ENCODE data around the gene OXLD1. TPM values are rescaled to one million over a fixed set of nuclear protein-coding genes. Genes with fewer than 3 reads are reported as not detected.

The OXLD1 gene
- total RNA-seq, 1 experiment from 2014 or later = 26.7 TPM

DNA sequence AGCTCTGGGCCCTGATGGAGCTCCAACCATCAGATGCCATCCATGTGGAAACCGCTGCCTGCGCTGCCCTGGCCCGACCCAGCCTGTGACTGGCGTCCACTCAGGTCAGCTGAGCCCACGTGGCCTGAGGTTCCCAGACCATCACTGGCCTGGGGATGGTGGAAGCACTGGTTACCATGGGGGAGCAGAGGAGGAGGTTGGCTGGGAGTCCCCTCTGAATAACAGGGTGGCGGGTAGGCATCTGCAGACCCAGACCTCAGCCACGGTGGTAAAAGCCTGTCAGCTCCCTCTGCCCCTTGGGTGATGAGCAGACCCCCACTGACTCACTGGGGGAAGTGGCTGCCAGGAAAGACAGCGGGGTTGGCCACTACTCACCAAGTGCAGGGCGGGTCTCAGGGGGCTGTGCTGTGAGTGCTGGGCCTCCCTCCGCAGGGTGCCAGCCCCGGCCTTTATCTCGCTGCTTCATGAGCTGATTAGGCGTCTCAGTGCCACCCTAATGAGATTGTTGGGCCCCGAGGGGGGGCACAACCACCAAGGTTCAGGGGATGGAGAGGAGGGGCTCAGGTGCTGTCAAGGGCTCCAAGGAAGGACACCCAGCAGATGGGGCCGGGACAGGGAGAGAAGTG is 10.2 kb downstream of the OXLD1 start, which contains the start of gene PDE6G:
Gene PDE6G, minus strand, starts transcription at position 425 of the 626 bp plus-strand sequence. CDS start 3,237 bp downstream, outside the sequence.
- Histone ChIP-seq H3K27ac (no peak within 1 kb of the TSS), H3K9me3 (replicated peaks) (no peaks in the 10 kb centered on the region), H3K4me1 (no peaks in the 10 kb centered on the region; the same call in 1 of the 2 replicates), H3K4me3 (no peak within 1 kb of the TSS), H3K36me3 (no peaks in the 10 kb centered on the region), H3K27me3 (peaks cover 4% of the 10 kb centered on the region; the same call in 1 of the 2 replicates)
- no peak for DNase-seq

DNA sequence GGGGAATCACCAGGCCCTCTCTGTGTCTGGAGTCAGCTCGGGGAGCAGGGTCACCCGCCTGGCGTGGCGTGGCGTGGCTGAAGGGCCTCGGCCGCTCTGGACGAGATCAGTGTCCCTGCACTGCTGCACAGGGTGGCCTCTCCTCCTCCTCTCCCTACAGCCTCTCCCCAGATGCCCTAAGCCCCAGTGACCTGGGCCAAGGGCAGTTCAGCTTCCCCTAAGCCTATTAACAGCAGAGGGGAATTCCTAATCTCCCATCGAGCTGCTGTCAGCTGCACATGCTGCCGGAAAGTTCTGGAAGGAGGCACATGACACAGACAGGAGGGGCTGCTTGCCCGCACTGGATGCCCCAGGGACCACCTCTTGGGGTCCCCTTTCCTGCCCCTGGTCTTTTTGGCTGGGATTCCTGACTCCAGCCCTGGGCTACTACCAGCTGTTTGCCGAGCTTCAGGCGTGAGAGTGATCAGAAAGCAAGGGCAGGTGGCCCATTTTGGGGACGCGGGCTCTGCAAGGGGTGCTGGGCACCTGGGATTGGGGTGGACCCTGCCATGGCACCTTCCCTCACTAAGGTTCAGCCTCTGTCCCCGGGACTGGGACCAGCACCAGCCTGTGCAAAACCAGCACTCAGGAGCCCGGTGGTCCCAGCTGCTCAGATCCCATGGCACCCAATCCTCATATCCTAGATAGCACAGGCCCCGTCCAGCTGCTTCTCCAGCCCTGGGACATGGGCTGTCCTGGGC is 10.9 kb downstream of the OXLD1 start:
- DNase-seq = no peak
- Histone ChIP-seq H3K36me3 (no peaks in the 10 kb centered on the region), H3K4me1 (no peaks in the 10 kb centered on the region; the same call in 1 of the 2 replicates), H3K27me3 (peaks cover 4% of the 10 kb centered on the region; the same call in 1 of the 2 replicates), H3K27ac (no peak overlapping the region), H3K4me3 (no peak overlapping the region), H3K9me3 (replicated peaks) (no peaks in the 10 kb centered on the region)

DNA sequence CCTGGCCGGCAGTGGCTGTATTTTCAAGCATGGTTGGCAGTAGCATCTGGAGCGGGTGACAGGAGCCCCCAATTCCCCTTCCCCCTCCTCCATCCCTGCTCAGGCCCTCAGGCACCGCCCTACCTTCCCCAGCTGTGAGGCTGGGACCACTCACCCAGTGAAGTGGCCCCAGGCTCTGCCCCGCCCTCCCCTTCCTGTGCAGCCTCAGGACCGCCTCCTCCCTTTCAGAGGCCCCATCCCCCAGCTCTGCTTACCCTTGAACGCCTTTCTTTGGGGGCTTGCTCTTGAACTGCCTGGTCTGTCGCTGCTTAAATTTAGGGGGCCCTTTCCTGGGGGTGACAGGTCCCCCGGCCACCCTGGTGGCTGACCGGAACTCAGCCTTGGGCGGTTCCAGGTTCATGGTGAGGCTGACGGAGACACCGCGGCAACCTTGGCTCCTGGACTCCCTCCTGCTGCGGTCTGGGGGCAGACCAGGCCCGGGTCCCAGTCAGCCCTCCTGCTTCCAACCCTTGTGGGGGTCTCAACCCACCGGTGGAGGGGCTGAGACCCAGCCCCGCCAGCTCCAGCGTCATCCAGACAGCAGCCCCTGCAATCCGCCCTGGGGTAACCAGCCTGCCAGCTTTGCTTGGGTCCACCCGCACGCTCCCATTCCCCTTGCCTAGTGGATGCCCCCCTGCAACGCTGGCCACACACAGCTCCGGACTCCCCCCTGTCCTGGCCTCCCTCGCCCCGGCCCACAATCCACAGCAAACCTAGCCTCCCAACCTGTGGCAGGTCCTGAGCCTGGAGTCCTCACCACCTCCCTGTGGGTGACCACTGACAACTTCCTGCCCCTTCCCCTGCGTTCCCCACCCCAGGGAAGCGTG is 13.3 kb downstream of the OXLD1 start:
- no peak overlapping the region for H3K4me3 ChIP-seq
- H3K36me3 ChIP-seq = no peaks in the 10 kb centered on the region
- H3K27me3 ChIP-seq = peaks cover 4% of the 10 kb centered on the region; the same call in 1 of the 2 replicates
- H3K4me1 ChIP-seq = no peaks in the 10 kb centered on the region; the same call in 1 of the 2 replicates
- no peak for DNase-seq
- H3K27ac ChIP-seq = no peak overlapping the region
- H3K9me3 ChIP-seq (replicated peaks) = no peaks in the 10 kb centered on the region

DNA sequence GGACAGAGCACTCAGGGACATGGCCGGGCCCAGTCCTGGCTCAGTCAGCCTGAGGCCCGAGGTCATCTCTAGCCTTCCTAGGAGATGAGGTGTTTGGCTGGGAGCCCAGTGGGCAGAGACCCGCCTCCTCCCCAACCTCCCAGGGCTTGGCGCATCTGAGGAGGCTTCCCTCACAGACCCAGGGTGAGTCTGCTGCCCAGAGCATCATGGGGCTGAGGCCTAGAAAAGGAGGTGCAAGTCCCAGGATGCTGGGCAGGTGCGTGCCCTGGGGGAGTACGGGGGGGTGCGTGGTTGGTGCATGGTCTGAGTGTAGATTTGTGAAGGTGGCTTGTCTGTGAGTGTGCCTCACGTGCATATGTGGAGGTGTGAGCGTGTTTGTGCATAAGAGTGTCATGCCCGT is 14.7 kb downstream of the OXLD1 start:
- H3K27me3 ChIP-seq = peaks cover 4% of the 10 kb centered on the region; the same call in 1 of the 2 replicates
- H3K4me1 ChIP-seq = no peaks in the 10 kb centered on the region; the same call in 1 of the 2 replicates
- H3K27ac ChIP-seq = no peak overlapping the region
- no peak overlapping the region for H3K4me3 ChIP-seq
- no peaks in the 10 kb centered on the region for H3K9me3 ChIP-seq (replicated peaks)
- peak; percentile 62 to 70 for DNase-seq
- H3K36me3 ChIP-seq = no peaks in the 10 kb centered on the region

DNA sequence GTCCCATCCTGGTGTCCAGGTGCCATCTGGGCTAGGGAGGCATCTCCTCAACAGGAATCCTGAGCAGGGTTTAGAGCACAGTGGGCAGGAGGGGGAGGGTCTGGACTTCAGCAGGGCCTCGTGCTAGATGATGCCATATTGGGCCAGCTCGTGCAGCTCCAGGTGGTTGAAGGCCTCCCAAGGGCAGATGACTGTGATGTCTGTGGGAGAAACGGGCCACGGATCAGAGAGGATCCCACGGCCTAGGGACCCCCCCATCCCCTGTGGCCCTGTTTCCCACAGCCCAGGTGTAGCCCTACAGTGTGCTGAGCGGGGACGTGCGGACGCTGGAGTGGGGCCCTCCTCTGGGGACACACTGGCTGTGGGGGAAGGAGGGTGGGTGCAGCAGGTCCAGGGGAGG is 15.5 kb downstream of the OXLD1 start:
- H3K9me3 ChIP-seq (replicated peaks) = no peaks in the 10 kb centered on the region
- no peak overlapping the region for H3K4me3 ChIP-seq
- no peak overlapping the region for H3K27ac ChIP-seq
- peaks cover 4% of the 10 kb centered on the region; the same call in 1 of the 2 replicates for H3K27me3 ChIP-seq
- DNase-seq = no peak
- H3K36me3 ChIP-seq = no peaks in the 10 kb centered on the region
- no peaks in the 10 kb centered on the region; the same call in 1 of the 2 replicates for H3K4me1 ChIP-seq

DNA sequence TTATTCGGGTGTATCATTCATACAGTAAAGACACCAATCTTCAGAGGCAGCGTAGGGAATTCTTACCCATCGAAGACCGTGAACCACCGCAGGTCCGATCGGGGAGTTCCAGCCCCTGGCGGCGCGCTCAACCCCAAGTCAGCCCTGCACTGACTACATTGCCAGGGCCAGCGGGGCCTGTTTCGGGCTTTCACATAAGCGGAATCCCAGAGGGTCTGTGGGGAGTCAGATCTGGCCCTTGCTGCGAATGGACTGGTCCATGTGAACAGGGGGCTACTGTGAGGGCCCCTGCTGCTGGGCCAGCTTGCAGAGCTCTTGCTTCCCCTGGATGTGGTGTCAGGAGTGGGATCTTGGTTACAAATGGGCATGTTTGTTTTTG is 17.7 kb downstream of the OXLD1 start:
- Histone ChIP-seq H3K4me3 (no peak overlapping the region), H3K27me3 (0 out of 2 replicates have a peak, but pooled peaks cover 4% of the 10 kb centered on the region), H3K4me1 (no peaks in the 10 kb centered on the region; the same call in 1 of the 2 replicates), H3K36me3 (no peaks in the 10 kb centered on the region), H3K9me3 (replicated peaks) (no peaks in the 10 kb centered on the region), H3K27ac (no peak overlapping the region)
- no peak for DNase-seq

DNA sequence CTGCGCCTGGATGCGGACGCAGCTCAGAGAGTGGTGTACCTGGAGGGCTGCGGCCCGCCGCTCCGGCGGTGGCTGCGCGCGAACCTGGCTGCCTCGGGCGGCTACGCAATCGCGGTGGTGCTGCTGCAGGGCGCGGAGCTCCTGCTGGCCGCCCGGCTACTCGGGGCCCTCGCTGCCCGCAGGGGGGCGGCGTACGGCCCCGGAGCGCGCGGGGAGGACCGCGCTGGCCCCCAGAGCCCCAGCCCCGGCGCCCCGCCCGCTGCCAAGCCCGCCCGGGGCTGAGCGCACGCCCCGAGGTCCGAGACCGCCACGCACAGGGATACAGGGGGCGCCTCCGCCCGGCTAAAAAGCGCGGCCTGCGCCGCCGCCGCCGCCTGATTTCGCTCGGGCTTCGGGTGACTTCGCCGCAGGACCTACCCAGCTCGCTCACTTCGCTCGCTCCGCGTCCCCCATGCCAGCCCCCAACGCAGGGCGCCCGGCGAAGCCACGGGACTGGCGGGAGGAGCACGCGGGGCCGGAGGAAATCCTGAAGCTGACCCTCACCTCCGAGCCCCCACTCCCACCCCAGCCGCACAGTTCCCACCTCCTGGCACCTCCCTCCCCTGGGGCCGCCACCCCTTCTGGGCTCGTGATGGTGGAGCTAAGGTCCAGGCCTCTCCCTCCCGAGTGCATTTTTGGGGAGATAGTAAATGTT is 18.2 kb downstream of the OXLD1 start:
- H3K27ac ChIP-seq = no peak overlapping the region
- no peak overlapping the region for H3K4me3 ChIP-seq
- no peaks in the 10 kb centered on the region for H3K36me3 ChIP-seq
- H3K27me3 ChIP-seq = 0 out of 2 replicates have a peak, but pooled peaks cover 2% of the 10 kb centered on the region
- no peaks in the 10 kb centered on the region; the same call in 1 of the 2 replicates for H3K4me1 ChIP-seq
- DNase-seq = no peak
- H3K9me3 ChIP-seq (replicated peaks) = no peaks in the 10 kb centered on the region

DNA sequence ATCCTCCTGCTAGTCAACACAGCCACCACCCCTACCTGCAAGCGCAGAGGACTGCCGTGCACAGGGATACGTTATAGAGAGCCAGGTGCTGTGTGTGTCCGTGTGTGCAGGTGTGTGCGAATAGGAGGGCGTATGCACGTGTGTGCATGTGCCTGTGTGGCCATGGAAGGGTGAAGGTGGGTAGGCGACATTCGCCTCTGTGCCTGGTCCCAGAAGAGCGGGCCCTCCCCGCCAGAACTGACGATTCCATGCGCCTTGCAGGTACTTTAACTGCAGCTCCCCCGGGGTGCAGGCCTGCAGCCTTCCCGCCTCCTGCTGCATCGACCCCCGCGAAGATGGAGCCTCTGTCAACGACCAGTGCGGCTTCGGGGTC is 18.8 kb downstream of the OXLD1 start:
- Histone ChIP-seq H3K27me3 (no peaks in the 10 kb centered on the region), H3K9me3 (replicated peaks) (no peaks in the 10 kb centered on the region), H3K36me3 (no peaks in the 10 kb centered on the region), H3K4me1 (no peaks in the 10 kb centered on the region; the same call in 1 of the 2 replicates), H3K4me3 (no peak overlapping the region), H3K27ac (no peak overlapping the region)
- DNase-seq = no peak

DNA sequence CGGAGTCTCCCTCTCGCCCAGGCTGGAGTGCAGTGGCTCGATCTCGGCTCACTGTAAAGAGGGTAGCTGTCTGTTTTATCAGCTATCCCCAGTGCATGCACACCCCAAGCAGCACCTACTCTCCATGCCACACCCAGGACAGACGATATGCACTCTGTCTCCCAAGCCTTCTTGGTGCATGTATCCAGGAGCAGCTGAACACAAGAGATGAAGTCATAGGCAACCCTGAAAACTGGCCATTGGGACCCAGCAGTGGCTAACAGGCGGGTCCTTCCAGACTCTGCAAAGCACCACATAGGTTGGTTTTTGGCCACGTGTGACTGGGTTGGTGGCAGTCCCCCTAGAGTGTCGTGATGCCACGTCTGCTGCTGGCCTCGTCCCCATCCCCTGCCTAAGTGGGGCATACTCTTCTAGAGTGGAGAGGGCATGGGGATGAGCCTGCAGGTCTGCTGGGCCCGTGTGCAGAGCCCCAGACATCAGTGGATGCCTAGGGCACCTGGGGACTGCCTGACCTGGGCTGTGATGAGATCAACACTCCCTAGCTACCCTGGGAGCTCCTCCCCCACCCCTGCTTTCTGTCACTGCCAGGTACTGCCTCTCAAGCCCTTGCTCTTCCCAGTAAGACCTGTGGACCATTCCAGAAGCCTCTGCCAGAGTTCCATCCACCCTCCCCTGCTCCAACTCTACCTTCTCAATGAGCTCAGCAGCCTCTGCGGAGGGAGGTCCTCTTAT is 19.4 kb downstream of the OXLD1 start:
- no peak for DNase-seq
- Histone ChIP-seq H3K27ac (no peak overlapping the region), H3K4me1 (no peaks in the 10 kb centered on the region; the same call in 1 of the 2 replicates), H3K36me3 (no peaks in the 10 kb centered on the region), H3K4me3 (no peak overlapping the region), H3K9me3 (replicated peaks) (no peaks in the 10 kb centered on the region), H3K27me3 (no peaks in the 10 kb centered on the region)

DNA sequence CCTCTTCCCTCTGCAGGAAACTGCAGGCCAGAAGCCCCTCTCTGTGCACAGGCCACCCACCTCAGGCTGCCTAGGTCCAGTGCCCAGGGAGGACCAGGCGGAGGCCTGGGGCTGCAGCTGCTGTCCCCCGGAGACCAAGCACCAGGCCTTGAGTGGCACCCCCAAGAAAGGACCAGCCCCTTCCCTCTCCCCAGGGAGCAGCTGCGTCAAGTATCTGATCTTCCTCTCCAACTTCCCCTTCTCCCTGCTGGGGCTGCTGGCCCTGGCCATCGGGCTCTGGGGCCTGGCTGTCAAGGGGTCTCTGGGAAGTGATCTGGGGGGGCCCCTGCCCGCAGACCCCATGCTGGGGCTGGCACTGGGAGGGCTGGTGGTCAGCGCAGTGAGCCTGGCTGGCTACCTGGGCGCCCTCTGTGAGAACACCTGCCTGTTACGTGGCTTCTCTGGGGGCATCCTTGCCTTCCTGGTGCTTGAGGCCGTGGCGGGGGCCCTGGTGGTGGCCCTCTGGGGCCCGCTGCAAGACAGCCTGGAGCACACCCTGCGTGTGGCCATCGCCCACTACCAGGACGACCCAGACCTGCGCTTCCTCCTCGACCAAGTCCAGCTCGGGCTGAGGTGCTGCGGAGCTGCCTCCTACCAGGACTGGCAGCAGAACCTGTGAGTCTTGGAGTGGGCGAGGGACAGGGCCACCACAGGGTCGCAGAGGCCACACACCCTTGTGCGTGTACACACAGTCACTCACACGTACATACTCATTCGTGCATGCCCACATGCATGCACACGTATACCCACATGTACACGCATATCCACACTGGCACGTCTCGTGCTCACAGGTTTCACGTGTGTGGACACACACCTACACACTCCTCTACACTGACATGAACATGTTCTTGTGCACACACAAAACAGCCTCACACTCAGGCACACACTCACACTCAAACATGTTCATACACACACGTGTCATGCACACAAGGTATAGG is 21.1 kb downstream of the OXLD1 start:
- Histone ChIP-seq H3K27me3 (no peaks in the 10 kb centered on the region), H3K4me3 (no peak overlapping the region), H3K9me3 (replicated peaks) (no peaks in the 10 kb centered on the region), H3K4me1 (no peaks in the 10 kb centered on the region), H3K27ac (no peak overlapping the region), H3K36me3 (no peaks in the 10 kb centered on the region)
- no peak for DNase-seq

DNA sequence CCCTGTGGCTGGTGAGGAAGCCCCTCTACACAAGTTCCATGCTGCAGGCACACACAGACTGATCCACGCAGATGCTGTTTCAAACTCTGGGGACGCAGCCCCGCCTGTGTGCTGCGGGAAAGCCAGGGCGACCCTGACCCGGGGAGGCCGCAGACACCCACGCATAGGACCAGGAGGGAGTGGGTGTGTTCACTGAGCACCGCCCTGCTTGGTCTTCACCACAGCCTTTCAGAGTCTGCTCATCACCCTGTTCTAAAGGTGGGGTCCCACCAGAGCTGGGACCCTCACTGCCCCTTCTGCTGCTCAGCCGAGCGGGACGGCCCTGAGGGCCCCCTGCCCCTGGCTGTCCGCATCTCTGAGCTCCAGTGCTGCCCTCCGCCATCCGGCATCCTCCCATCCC is 21.9 kb downstream of the OXLD1 start:
- Histone ChIP-seq H3K36me3 (no peaks in the 10 kb centered on the region), H3K27me3 (no peaks in the 10 kb centered on the region), H3K27ac (no peak overlapping the region), H3K4me1 (no peaks in the 10 kb centered on the region), H3K9me3 (replicated peaks) (no peaks in the 10 kb centered on the region), H3K4me3 (no peak overlapping the region)
- DNase-seq = no peak

DNA sequence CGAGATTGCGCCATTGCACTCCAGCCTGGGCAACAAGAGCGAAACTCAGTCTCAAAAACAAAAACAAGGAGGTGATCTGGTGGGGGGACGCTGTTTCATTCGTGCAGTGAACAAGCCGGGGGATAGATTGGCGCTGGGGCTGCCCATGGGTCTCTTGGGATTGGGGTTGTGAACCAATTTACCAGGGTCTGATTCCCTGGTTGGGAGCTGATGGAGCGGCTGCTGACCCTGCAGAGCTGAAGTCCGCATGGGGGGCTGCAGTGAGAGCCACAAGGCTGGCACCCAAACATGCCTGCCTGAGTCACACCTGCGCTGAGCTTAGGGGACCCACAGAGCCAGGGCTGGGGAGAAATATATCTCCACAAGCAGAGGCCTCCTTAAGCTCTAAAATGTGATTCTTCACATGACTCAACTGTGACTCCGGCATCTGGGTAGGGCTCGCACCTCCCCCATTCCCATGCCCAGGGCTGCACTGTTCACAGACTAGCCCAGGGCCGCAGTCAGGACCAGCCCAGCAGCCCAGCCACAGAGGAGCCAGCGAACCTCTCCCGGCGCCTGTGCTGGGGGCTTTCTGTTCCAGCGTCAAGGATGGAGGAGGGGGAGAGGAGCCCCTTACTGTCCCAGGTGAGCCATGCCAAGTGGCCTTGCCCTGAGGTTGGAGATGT is 24.4 kb downstream of the OXLD1 start:
- Histone ChIP-seq H3K27me3 (no peaks in the 10 kb centered on the region), H3K36me3 (no peaks in the 10 kb centered on the region), H3K9me3 (replicated peaks) (no peaks in the 10 kb centered on the region), H3K4me3 (no peak overlapping the region), H3K27ac (no peak overlapping the region), H3K4me1 (no peaks in the 10 kb centered on the region)
- no peak for DNase-seq
